ENCODE data around the gene RIBC2.
"Not testable (repeated sequence)": the region's sequence is repeated elsewhere in the genome, so short reads cannot be mapped to it uniquely, and the experiment has no call there.

Gene RIBC2

GRCh38 chr22:45425101-45425500, 11.6 kb downstream of the RIBC2 start:
- peak; percentile 23 for DNase-seq

GRCh38 chr22:45425531-45426265, 12.2 kb downstream of the RIBC2 start:
- DNase-seq: no peak

DNA sequence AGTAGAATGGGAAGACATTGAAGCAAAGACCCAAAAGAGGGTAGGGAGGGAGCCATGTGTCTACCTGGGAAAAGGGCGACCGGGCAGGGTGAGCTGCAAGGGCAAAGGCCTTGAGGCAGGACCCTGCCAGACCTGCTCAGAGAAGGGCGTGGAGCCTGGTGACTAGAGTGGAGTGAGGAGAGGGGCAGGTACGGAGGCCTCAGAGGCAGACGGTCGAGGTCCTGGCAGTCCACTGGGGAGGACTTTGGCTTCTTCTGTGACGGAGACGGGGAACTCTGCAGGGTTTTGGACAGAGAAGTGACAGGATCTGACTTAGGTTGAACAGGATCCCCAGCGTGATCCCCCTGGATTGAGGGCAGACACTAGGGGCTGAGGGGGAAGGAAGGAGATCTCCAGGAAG, 12.9 kb downstream of the RIBC2 start:
- no peak for DNase-seq

- DNase-seq: no peak
Measured at GRCh38 chr22:45427114-45427513, 13.6 kb downstream of the RIBC2 start.

DNA sequence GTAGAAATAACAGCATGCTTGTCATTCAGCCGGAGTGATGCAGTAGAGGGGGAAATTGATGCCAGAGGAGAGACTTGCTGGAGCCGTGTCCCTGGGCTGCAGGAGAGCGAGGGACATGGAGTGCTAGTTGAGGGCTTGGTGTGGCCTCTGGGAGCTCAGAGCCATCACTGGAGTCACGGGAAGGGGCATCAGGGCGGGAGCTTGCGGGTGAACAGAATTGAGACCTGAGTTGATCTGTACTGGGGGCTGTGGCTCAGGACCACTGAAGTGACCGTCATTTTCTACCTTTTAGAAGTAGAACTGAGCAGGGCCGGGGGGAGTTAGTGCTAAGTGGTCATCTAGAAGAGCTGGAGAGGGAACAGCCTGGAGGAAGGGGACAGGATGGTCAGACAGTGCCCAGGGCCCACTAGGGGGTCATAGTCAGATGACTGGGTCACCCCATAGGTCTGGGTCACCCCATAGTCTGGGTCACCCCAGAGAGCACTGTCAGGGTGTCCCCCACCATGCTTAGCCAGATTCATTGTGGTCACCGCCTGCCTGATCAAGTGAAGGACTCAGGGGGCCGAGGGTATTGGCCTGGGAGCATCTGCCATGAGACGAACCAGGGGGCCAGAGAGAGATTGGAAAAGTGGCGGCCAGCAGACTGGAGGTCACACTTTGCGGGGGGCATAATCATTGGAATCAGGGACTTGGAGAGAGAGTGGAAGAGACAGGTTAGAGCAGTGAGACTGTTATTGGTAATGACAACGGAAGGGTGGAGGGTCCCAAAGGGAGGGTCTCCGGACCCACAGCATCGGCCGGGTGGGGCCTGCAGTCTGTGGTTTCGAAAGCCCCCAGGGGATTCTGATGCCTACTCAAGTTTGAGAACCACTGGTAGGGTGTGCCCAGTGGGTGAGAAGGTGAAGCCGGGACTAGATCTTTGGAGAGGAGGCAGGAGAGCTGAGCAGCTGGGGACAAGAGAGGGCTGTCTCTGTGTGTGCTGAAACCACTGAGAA, 15.2 kb downstream of the RIBC2 start:
- DNase-seq: no peak

GRCh38 chr22:45429424-45429823, 15.9 kb downstream of the RIBC2 start:
- DNase-seq: no peak

GRCh38 chr22:45429981-45430775, 16.7 kb downstream of the RIBC2 start:
- no peak for DNase-seq

GRCh38 chr22:45430871-45431270, 17.4 kb downstream of the RIBC2 start:
- DNase-seq: no peak

GRCh38 chr22:45434981-45435380, 21.5 kb downstream of the RIBC2 start:
- DNase-seq: no peak

GRCh38 chr22:45435544-45436139, 22.1 kb downstream of the RIBC2 start:
- DNase-seq: peak; percentile 80

DNA sequence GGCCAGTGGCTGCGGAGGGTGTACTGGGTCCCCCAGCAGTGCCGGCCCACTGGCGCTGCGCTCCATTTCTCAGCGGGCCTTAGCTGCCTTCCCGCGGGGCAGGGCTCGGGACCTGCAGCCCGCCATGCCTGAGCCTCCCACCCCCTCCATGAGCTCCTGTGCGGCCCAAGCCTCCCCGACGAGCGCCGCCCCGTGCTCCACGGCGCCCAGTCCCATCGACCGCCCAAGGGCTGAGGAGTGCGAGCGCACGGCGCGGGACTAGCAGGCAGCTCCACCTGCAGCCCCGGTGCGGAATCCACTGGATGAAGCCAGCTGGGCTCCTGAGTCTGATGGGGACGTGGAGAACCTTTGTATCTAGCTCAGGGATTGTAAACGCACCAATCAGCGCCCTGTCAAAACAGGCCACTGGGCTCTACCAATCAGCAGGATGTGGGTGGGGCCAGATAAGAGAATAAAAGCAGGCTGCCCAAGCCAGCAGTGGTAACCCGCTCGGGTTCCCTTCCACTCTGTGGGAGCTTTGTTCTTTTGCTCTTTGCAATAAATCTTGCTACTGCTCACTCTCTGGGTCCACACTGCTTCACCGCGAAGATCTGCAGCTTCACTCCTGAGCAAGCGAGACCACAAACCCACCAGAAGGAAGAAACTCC, 23.5 kb downstream of the RIBC2 start:
- not testable (repeated sequence) for DNase-seq

DNA sequence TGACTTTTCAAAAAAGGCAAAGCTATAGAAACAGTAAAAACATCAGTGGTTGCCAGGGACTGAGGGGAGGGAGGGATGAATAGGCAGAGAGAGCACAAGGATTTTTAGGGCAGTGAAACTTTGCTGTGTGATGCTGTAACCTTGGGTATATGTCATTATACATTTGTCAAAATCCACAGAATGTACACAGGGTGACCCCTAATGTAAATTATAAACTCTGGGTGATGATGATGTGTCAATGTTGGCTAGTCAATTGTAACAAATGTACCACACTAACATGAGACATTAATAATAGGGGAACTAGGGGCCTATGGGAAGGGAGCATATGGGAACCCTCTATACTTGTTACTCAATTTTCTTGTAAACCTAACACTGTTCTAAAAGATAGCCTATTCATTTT, 24.8 kb downstream of the RIBC2 start:
- DNase-seq: peak; percentile 24

GRCh38 chr22:45440688-45441087, 27.2 kb downstream of the RIBC2 start:
- not testable (repeated sequence) for DNase-seq

GRCh38 chr22:45441138-45441537, 27.6 kb downstream of the RIBC2 start:
- peak; percentile 68 for DNase-seq

- no peak for DNase-seq
Measured at GRCh38 chr22:45442116-45442515, 28.6 kb downstream of the RIBC2 start.

GRCh38 chr22:45444168-45444567, 30.7 kb downstream of the RIBC2 start:
- DNase-seq: no peak

DNA sequence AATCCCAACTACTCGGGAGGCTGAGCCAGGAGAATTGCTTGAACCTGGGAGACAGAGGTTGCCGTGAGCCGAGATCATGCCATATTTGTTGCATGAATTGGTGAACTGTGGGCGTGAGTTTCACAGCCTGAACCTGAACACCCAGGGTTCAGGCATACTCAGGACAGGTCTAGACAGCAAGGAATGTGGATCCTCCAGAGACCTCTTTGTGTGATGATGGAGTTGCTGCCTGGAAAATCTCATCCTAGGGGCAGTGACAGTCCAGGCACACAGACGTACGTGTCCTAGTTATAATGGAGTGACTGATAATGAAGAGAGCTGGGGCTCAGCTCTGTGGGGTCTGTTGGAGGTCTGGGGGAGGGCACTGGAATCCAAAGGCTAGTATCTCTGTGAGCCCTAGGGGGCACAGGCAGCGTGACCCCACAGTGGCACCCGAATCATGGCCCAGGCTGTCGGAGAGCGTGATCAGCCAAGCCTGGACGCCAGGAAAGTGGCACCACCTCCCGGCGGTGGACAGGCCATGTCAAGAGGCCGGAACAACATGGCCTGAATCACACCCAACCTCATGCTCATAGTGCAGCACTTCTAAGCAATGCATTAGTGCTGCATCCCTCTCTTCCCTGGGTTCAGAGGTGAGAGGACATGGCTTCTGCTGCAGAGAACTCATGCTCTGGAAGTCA, 31.7 kb downstream of the RIBC2 start:
- no peak for DNase-seq

GRCh38 chr22:45446216-45446615, 32.7 kb downstream of the RIBC2 start:
- DNase-seq: peak; percentile 49

DNA sequence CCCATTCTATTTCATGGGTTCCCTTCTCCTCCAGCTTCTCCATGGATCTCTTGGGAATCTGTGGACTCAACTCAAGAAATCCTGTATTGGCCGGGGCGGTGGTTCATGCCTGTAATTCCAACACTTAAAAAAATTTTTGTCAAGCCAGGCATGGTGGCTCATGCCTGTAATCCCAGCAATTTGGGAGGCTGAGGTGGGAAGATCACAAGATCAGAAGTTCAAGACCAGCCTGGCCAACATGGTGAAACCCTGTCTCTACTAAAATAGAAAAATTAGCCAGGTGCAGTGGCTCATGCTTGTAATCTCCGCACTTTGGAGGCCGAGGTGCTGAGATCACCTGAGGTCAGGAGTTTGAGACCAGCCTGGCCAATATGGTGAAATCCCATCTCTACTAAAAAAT, 34.1 kb downstream of the RIBC2 start:
- not testable (repeated sequence) for DNase-seq

DNA sequence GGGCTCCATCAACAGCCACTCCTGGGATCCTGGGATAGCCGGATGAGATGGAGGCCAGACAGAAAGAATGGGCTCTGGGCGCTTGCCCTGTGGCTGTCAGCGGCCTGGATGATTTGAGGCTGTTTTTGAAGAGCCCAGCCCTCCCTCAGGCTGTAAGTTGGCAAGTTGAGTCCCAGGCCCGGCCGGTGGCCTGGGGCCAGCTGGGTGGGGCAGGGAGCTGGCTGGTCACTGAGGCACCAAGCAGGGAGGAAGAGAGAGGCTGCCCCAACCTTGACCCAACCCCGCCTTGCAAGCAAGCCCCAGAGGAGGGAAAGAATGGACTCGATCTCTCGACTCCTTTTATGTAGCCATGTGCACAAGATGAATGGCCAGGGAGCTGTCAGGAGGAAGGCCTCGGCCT, 34.9 kb downstream of the RIBC2 start:
- no peak for DNase-seq

GRCh38 chr22:45449442-45449841, 35.9 kb downstream of the RIBC2 start:
- DNase-seq: not testable (repeated sequence)
